B cell (primary cell): ENCODE results near the gene STAMBPL1. TPM values are rescaled to one million over a fixed set of nuclear protein-coding genes. Genes with fewer than 3 reads are reported as not detected.

Experiments used
- ATAC-seq: fragments of 200-7000 bp; cut with Tn5 transposase; one replicate; pipeline ENCODE4 v1.10.0; 2021; ENCODE audit warnings: low read depth, mild to moderate bottlenecking, moderate number of reproducible peaks, moderate library complexity
- CTCF ChIA-PET: fragments of 350-600 bp; sonication (Branson Sonifier 250); formaldehyde crosslinking; loops from one replicate; lab custom pipeline; 2021; ENCODE audit warnings: antibody characterized with exemption, inconsistent platforms; lab: Charles Lee
- POLR2A ChIA-PET: fragments of 350-600 bp; sonication (Branson Sonifier 250); formaldehyde crosslinking; loops from one replicate; lab custom pipeline; 2021; ENCODE audit warnings: antibody characterized with exemption; lab: Charles Lee
- DNase-seq: peaks from one replicate; pipeline ENCODE4 v3.0.0; 2013
- H2AFZ ChIP-seq: 2 replicates; pipeline ENCODE4 v1.6.1; 2012; ENCODE audit warnings: mild to moderate bottlenecking, low read depth, low read length; ENCODE audit not compliant: insufficient read depth, poor library complexity, severe bottlenecking
- H3K27ac ChIP-seq, 2 donors: 1 replicate in 1 of 2; 2 replicates in 1 of 2; pipeline ENCODE4 v1.5.1; 2012 to 2013; ENCODE audit warnings: low read length in 2 of 2, mild to moderate bottlenecking in 2 of 2, moderate library complexity in 1 of 2
- H3K27me3 ChIP-seq, 4 experiments: fragments of 200-600 bp in 1 of 4; sonication (generic) in 1 of 4; replicated peaks in 1 of 4; 1 replicate in 2 of 4; 2 replicates in 2 of 4; pipeline versions ENCODE4 v1.6.1 to v1.7.0; 2013 to 2016; ENCODE audit warnings: low read length in 3 of 4, mild to moderate bottlenecking in 2 of 4, mixed read lengths in 1 of 4, moderate library complexity in 1 of 4; ENCODE audit not compliant: insufficient read depth in 4 of 4, control insufficient read depth in 3 of 4; ENCODE audit errors: control extremely low read depth in 1 of 4
- H3K36me3 ChIP-seq, 2 experiments: replicated peaks in 1 of 2; 1 replicate in 1 of 2; 2 replicates in 1 of 2; pipeline versions ENCODE4 v1.6.1 to v1.7.1; 2013; ENCODE audit warnings: low read length in 1 of 2; ENCODE audit not compliant: insufficient read depth in 2 of 2, control insufficient read depth in 1 of 2; ENCODE audit errors: control extremely low read depth in 1 of 2, extremely low read depth in 1 of 2
- H3K4me1 ChIP-seq, 2 donors: fragments of 200-600 bp in 1 of 2; sonication (generic) in 1 of 2; 1 replicate in 1 of 2; 2 replicates in 1 of 2; pipeline versions ENCODE4 v1.5.1 to v1.6.1; 2013 to 2017; ENCODE audit warnings: low read length in 2 of 2; ENCODE audit not compliant: control insufficient read depth in 2 of 2, insufficient read depth in 2 of 2
- H3K4me2 ChIP-seq: replicated peaks from 2 replicates; pipeline ENCODE3; 2012; ENCODE audit warnings: mild to moderate bottlenecking, low read depth, low read length; ENCODE audit not compliant: poor library complexity, severe bottlenecking
- H3K4me3 ChIP-seq, 5 experiments: fragments of 200-600 bp in 1 of 5; sonication (generic) in 1 of 5; 1 replicate in 3 of 5; 2 replicates in 2 of 5; pipeline versions ENCODE4 v1.5.1 to v1.7.0; 2011 to 2016; ENCODE audit warnings: low read length in 4 of 5, mild to moderate bottlenecking in 4 of 5, low read depth in 2 of 5, control low read depth in 1 of 5, moderate library complexity in 1 of 5; ENCODE audit not compliant: insufficient read depth in 1 of 5; ENCODE audit errors: control extremely low read depth in 1 of 5, extremely low read depth in 1 of 5
- H3K79me2 ChIP-seq: fragments of 200-600 bp; sonication (generic); one replicate; pipeline ENCODE4 v1.6.0; 2016; ENCODE audit warnings: low read length; ENCODE audit not compliant: control insufficient read depth, insufficient read depth
- H3K9ac ChIP-seq: fragments of 200-600 bp; sonication (generic); 2 replicates; pipeline ENCODE4 v1.6.1; 2017; ENCODE audit warnings: mild to moderate bottlenecking, low read length, moderate library complexity
- H3K9me3 ChIP-seq, 3 donors: one replicate each; pipeline versions ENCODE4 v1.6.1 to v1.7.1; 2013; ENCODE audit warnings: low read length in 2 of 3; ENCODE audit not compliant: control insufficient read depth in 2 of 3, insufficient read depth in 1 of 3; ENCODE audit errors: control extremely low read depth in 1 of 3
- H4K20me1 ChIP-seq: 2 replicates; pipeline ENCODE4 v1.6.0; 2012; ENCODE audit warnings: mild to moderate bottlenecking, low read length; ENCODE audit not compliant: insufficient read depth, control insufficient read depth, poor library complexity, severe bottlenecking
- H3K27ac Mint-ChIP-seq: one replicate; pipeline ENCODE4 v1.8.0; 2021; ENCODE audit warnings: mixed read lengths
- H3K27me3 Mint-ChIP-seq: one replicate; pipeline ENCODE4 v1.8.0; 2021; ENCODE audit warnings: mixed read lengths
- H3K4me1 Mint-ChIP-seq: one replicate; pipeline ENCODE4 v1.8.0; 2021; ENCODE audit warnings: mixed read lengths
- H3K4me3 Mint-ChIP-seq: one replicate; pipeline ENCODE4 v1.8.0; 2021; ENCODE audit warnings: mixed read lengths
- H3K9me3 Mint-ChIP-seq: one replicate; pipeline ENCODE4 v1.8.0; 2022; ENCODE audit warnings: mixed read lengths; ENCODE audit not compliant: insufficient read depth
- CTCF ChIP-seq: fragments of 200-600 bp; IDR thresholded peaks from one replicate; pipeline ENCODE4 v1.8.0; 2022; ENCODE audit warnings: antibody characterized with exemption, mild to moderate bottlenecking
- EZH2 ChIP-seq: IDR thresholded peaks from 2 replicates; pipeline ENCODE4 v1.6.1; 2012; ENCODE audit warnings: borderline replicate concordance, low read depth, mild to moderate bottlenecking, moderate library complexity, low read length; ENCODE audit not compliant: insufficient read depth, poor library complexity, severe bottlenecking
- WGBS: methylation state at CpG from one replicate; pipeline ENCODE4 v1.1.5; 2013; ENCODE audit warnings: missing lambda C conversion rate; ENCODE audit not compliant: insufficient coverage; 5-methylcytosine and 5-hydroxymethylcytosine counted together
- intact Hi-C: fragments of 100-400 bp; cut with micrococcal nuclease; formaldehyde crosslinking; loops from one replicate; pipeline ENCODE4 v1.10.0; 2022
- polyA plus RNA-seq: library from polyadenylated mRNA; depleted of rRNA; stranded (reverse); fragments of >200 nt; gene quantifications from 2 replicates; pipeline ENCODE4 v1.2.3, GENCODE V29; 2012
- total RNA-seq, 2 donors: library from RNA; stranded (reverse); fragments of 120-200 nt in 1 of 2; gene quantifications; 1 replicate in 1 of 2; 2 replicates in 1 of 2; pipeline versions ENCODE4 v1.2.3 to v1.2.4, GENCODE V29; 2013 to 2022

The STAMBPL1 gene
- total and polyA plus RNA-seq, 2 donors (not counting 1 experiment from before 2014, with no cell fraction given) = 50.3 to 64.2 TPM

- ATAC-seq = no peak
- Histone ChIP-seq H3K27me3 (no peaks in the 10 kb centered on the region), H3K79me2 (no peaks in the 10 kb centered on the region), H4K20me1 (no peaks in the 10 kb centered on the region), H3K4me1 (no peaks in the 10 kb centered on the region), H3K27ac (no peak overlapping the region), H3K9ac (no peak overlapping the region), H2AFZ (no peak overlapping the region), H3K36me3 (no peaks in the 10 kb centered on the region), H3K9me3 (no peaks in the 10 kb centered on the region), H3K4me2 (no peak overlapping the region), H3K4me3 (no peak overlapping the region)
- peaks cover 3% of the 10 kb centered on the region for H3K4me1 Mint-ChIP-seq
- intact Hi-C loops = no loop called here
- ChIA-PET CTCF (interaction anchor here (1.4 to 3.0 kb wide), 3 partner anchors 29 to 71 kb away, joined by 4 to 14 read pairs (median 8); no protein-coding TSS in a partner anchor), POLR2A (no interaction called here)
- no peak for TF ChIP-seq EZH2
- no peak for TF ChIP-seq CTCF
- H3K9me3 Mint-ChIP-seq = no peaks in the 10 kb centered on the region
- WGBS = 100% methylated on average over 2 of the region's 4 CpGs
- H3K4me3 Mint-ChIP-seq = no peak overlapping the region
- H3K27me3 Mint-ChIP-seq = no peaks in the 10 kb centered on the region
- H3K27ac Mint-ChIP-seq = no peak overlapping the region
- no peak for DNase-seq
These were observed 14.7 kb upstream of the STAMBPL1 start for GRCh38 chr10:88865281-88865876.

- Histone ChIP-seq H3K27ac (no peak overlapping the region), H3K36me3 (no peaks in the 10 kb centered on the region), H3K4me3 (no peak overlapping the region), H3K9ac (no peak overlapping the region), H3K9me3 (no peaks in the 10 kb centered on the region), H4K20me1 (no peaks in the 10 kb centered on the region), H3K4me1 (no peaks in the 10 kb centered on the region), H2AFZ (no peak overlapping the region), H3K27me3 (no peaks in the 10 kb centered on the region), H3K79me2 (no peaks in the 10 kb centered on the region), H3K4me2 (no peak overlapping the region)
- H3K27ac Mint-ChIP-seq = no peak overlapping the region
- no peaks in the 10 kb centered on the region for H3K27me3 Mint-ChIP-seq
- H3K9me3 Mint-ChIP-seq = no peaks in the 10 kb centered on the region
- intact Hi-C loops = no loop called here
- ChIA-PET CTCF (no interaction called here), POLR2A (no interaction called here)
- TF ChIP-seq EZH2 = no peak
- TF ChIP-seq CTCF = no peak
- no peak for DNase-seq
- H3K4me1 Mint-ChIP-seq = peaks cover 3% of the 10 kb centered on the region
- no peak overlapping the region for H3K4me3 Mint-ChIP-seq
- 100% methylated on average over 2 of the region's 2 CpGs for WGBS
- ATAC-seq = no peak
These were observed 13.6 kb upstream of the STAMBPL1 start for GRCh38 chr10:88866454-88866853.
